Fibroblast of villous mesenchyme (primary cell): ENCODE measurements around the gene MAP3K21. TPM values are rescaled to one million over a fixed set of nuclear protein-coding genes. Genes with fewer than 3 reads are reported as not detected.

ENCODE experiments used
- DNase-seq: peaks from one replicate; pipeline ENCODE4 v3.0.0-alpha.2; 2010; ENCODE audit warnings: low read depth
- H3K4me3 ChIP-seq: 2 replicates; pipeline ENCODE4 v1.5.1; 2011; ENCODE audit warnings: low read depth, mild to moderate bottlenecking, low read length
- total RNA-seq: library from RNA; depleted of rRNA; stranded (reverse); fragments of >200 nt; gene quantifications from 2 replicates; pipeline ENCODE4 v1.2.3, GENCODE V29; 2012
- TF ChIP-seq, protein P1 (sequence below): IDR thresholded peaks from 2 replicates; pipeline ENCODE4 v1.5.1; 2012; ENCODE audit warnings: low read depth, mild to moderate bottlenecking, low read length; ENCODE audit not compliant: insufficient read depth

Gene MAP3K21
- total RNA-seq, 1 donor = 1.3 TPM

DNA sequence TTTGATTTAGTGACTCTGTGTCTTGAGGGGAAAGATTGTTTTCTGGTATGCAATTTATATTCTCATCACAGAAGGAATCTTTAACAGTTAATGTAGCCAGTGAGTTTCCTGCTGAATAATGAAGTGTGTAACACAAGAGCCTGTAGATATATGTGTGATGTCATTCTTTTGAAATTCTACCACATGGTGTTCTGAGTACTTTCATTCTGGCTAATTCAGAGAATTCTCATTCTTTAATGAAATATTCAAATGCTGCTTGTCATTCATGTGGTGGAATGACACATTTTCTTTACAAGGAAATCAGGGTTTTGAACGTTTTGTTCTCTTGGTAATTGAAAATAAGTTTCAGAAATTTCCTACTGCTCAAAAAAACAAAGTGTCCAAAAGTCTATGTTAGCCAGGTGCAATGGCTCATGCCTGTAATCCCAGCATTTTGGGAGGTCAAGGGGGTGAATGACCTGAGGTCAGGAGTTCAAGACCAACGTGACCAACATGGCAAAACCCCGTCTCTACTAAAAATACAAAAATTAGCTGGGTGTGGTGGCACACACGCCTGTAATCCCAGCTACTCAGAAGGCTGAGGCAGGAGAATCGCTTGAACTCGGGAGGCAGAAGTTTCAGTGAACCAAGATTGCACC is 79.6 kb downstream of the MAP3K21 start:
- TF ChIP-seq, protein P1, sequence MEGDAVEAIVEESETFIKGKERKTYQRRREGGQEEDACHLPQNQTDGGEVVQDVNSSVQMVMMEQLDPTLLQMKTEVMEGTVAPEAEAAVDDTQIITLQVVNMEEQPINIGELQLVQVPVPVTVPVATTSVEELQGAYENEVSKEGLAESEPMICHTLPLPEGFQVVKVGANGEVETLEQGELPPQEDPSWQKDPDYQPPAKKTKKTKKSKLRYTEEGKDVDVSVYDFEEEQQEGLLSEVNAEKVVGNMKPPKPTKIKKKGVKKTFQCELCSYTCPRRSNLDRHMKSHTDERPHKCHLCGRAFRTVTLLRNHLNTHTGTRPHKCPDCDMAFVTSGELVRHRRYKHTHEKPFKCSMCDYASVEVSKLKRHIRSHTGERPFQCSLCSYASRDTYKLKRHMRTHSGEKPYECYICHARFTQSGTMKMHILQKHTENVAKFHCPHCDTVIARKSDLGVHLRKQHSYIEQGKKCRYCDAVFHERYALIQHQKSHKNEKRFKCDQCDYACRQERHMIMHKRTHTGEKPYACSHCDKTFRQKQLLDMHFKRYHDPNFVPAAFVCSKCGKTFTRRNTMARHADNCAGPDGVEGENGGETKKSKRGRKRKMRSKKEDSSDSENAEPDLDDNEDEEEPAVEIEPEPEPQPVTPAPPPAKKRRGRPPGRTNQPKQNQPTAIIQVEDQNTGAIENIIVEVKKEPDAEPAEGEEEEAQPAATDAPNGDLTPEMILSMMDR = no peak
- no peak for DNase-seq
- no peak overlapping the region for H3K4me3 ChIP-seq

DNA sequence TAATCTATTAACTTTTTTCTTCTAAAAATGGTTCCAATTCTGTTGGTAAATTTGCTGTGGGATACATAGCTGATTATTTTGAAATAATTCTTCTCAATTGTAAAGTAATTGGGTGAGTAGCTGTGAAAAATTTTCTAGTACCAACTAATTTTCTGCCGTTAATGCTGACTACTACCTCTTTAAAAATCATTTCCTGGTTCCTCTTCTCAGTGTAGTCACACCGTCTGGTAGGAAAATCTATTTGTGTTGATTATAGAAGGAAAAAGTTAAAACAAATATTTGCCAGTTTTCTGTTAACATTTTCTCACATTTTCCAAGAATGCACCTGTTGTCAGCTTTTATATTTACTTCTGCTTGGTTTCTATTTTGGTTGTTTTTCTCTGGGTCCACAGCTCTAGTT is 82.0 kb downstream of the MAP3K21 start:
- DNase-seq = no peak
- H3K4me3 ChIP-seq = no peak overlapping the region
- TF ChIP-seq, protein P1 = no peak

- DNase-seq = no peak
- TF ChIP-seq, protein P1 = no peak
- H3K4me3 ChIP-seq = no peak overlapping the region
Measured at GRCh38 chr1:233410906-233411305, 83.4 kb downstream of the MAP3K21 start.

GRCh38 chr1:233412812-233413211 is 85.3 kb downstream of the MAP3K21 start:
- H3K4me3 ChIP-seq = no peak overlapping the region
- TF ChIP-seq, protein P1 = no peak
- DNase-seq = no peak

DNA sequence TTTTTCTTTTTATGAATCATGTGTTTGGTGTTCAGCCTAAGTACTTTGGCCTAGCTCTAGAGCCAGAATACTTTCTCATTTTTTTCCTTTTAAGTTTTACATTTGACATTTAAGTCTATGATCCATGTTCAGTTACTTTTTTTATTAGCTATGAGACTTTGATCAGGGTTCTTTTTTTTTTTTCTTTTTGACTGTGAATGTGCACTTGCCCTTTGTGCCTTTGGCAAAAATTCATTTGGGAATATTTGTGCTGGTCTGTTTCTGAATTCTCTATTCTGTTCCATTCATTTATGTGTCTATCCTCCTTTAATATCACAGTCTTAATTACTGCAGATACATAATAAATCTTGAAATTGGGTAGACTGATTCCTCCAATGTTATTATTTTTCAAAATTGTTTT is 93.8 kb downstream of the MAP3K21 start:
- TF ChIP-seq, protein P1 = no peak
- DNase-seq = no peak
- no peak overlapping the region for H3K4me3 ChIP-seq

DNA sequence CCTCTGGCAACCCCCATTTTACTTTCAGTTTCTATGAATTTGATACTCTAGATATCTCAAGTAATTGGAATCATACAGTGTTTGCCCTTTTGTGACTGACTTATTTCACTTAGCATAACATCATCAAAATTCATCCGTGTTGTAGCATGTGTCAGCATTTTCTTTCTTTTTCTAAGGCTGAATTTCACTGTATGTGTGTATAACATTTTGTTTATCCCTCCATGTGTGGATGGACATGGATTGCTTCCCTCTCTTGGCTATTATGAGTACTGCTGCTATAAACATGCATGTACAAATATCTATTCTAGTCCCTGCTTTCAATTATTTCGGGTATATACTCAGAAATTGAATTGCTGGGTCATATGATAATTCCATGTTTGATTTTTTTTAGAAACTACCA is 97.3 kb downstream of the MAP3K21 start:
- DNase-seq = peak; percentile 7
- TF ChIP-seq, protein P1 = peak; percentile 35

GRCh38 chr1:233427907-233428306 is 100.4 kb downstream of the MAP3K21 start:
- TF ChIP-seq, protein P1 = no peak
- no peak for DNase-seq
- no peak overlapping the region for H3K4me3 ChIP-seq

More for the DNA sequence above, 97.3 kb downstream of the MAP3K21 start:
- H3K4me3 ChIP-seq = peak overlapping the region; percentile 7
